Measurements from ENCODE around the gene PCMT1. TPM values are rescaled to one million over a fixed set of nuclear protein-coding genes. Genes with fewer than 3 reads are reported as not detected.
A peak's percentile ranks its signal among the peaks of the same experiment; 100 is the strongest.

The PCMT1 gene
- total and polyA plus RNA-seq, 9 of the 15 experiments (the other 6 are each of a cell fraction or from before 2014, with no cell fraction given): 217 to 541 (median 327) TPM

DNA sequence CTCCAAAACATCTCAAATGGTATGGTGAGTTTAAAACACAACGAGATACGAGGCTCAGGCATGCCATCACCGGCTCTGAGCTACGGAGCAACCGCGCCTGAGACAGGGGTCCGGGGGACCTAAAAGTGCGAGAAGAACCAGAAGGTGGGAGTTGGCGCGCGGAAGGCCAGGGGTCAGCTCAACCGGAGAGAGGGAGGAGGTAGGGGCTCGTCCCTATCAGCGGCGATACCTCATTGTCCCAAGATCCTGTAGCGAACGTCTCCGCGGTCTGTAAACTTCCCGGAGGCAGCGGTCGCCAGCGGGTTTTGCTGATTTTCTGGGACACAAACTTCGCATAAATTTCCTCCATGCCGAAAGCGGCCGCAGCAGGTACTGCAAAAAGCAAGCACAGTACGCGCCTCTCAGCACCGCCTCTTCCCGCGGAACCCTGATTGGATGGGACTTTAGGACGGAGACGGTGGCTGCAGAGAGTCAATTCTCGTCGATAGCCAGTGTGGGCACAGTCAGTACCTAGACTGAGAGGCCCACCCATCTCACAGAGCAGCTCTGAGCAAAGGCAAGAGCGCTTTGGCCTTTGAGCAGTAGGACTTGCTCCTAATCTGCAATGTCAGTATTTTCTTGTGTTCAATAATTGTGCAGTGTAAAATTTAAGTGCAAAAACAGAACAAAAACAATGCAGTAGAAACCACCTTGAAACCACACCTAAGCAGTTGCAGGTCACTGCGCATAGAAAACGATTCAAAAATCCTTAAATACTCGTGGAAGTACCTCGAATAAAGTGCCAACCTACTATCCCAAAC is 3.2 kb upstream of the PCMT1 start, which contains the start of gene NUP43 (continued):
- TF ChIP-seq GABPB1 (CRISPR knock-in tag; IDR thresholded peaks at IDR 0.05) (peak; percentile 72), BDP1 (IDR thresholded peaks at IDR 0.05; ENCODE audit: insufficient read depth, insufficient read length) (no peak), NCOR1 (IDR thresholded peaks at IDR 0.05) (no peak), ZFPM2 (CRISPR knock-in tag; IDR thresholded peaks at IDR 0.05) (no peak), ARID2 (IDR thresholded peaks at IDR 0.05) (peak; percentile 38; the same call in 1 of the 2 replicates), TBL1XR1 (IDR thresholded peaks at IDR 0.05; ENCODE audit: low read length in 2 of 2) (no peak), KLF13 (tag; IDR thresholded peaks at IDR 0.05; ENCODE audit: borderline replicate concordance, low read depth) (no peak), ZNF436 (CRISPR knock-in tag; IDR thresholded peaks at IDR 0.05) (peak; percentile 21; the same call in 1 of the 2 replicates), ZFP1 (CRISPR knock-in tag; IDR thresholded peaks at IDR 0.05) (no peak), PURB (CRISPR knock-in tag; IDR thresholded peaks at IDR 0.05; ENCODE audit: low read depth) (no peak), SRSF9 (IDR thresholded peaks at IDR 0.05; ENCODE audit: borderline replicate concordance, low read depth, low read length) (no peak), SMARCB1 (IDR thresholded peaks at IDR 0.05; ENCODE audit: insufficient read length, low read depth) (no peak), MEF2D (tag; conservative IDR thresholded peaks at IDR 0.05; ENCODE audit: low read depth) (0 out of 2 replicates have a peak, but pooled peaks have one; percentile 24), ZNF274 (IDR thresholded peaks at IDR 0.05; ENCODE audit: borderline replicate concordance, low read depth, low read length) (no peak), ZNF12 (CRISPR knock-in tag; IDR thresholded peaks at IDR 0.05) (peak; percentile 66; the same call in 1 of the 2 replicates), ZKSCAN8 (CRISPR knock-in tag; IDR thresholded peaks at IDR 0.05) (no peak)
- TF ChIP-seq, protein P1, sequence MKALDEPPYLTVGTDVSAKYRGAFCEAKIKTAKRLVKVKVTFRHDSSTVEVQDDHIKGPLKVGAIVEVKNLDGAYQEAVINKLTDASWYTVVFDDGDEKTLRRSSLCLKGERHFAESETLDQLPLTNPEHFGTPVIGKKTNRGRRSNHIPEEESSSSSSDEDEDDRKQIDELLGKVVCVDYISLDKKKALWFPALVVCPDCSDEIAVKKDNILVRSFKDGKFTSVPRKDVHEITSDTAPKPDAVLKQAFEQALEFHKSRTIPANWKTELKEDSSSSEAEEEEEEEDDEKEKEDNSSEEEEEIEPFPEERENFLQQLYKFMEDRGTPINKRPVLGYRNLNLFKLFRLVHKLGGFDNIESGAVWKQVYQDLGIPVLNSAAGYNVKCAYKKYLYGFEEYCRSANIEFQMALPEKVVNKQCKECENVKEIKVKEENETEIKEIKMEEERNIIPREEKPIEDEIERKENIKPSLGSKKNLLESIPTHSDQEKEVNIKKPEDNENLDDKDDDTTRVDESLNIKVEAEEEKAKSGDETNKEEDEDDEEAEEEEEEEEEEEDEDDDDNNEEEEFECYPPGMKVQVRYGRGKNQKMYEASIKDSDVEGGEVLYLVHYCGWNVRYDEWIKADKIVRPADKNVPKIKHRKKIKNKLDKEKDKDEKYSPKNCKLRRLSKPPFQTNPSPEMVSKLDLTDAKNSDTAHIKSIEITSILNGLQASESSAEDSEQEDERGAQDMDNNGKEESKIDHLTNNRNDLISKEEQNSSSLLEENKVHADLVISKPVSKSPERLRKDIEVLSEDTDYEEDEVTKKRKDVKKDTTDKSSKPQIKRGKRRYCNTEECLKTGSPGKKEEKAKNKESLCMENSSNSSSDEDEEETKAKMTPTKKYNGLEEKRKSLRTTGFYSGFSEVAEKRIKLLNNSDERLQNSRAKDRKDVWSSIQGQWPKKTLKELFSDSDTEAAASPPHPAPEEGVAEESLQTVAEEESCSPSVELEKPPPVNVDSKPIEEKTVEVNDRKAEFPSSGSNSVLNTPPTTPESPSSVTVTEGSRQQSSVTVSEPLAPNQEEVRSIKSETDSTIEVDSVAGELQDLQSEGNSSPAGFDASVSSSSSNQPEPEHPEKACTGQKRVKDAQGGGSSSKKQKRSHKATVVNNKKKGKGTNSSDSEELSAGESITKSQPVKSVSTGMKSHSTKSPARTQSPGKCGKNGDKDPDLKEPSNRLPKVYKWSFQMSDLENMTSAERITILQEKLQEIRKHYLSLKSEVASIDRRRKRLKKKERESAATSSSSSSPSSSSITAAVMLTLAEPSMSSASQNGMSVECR (CRISPR knock-in tag; IDR thresholded peaks at IDR 0.05): peak; percentile 66; the same call in 1 of the 2 replicates
- TF ChIP-seq, protein P2, sequence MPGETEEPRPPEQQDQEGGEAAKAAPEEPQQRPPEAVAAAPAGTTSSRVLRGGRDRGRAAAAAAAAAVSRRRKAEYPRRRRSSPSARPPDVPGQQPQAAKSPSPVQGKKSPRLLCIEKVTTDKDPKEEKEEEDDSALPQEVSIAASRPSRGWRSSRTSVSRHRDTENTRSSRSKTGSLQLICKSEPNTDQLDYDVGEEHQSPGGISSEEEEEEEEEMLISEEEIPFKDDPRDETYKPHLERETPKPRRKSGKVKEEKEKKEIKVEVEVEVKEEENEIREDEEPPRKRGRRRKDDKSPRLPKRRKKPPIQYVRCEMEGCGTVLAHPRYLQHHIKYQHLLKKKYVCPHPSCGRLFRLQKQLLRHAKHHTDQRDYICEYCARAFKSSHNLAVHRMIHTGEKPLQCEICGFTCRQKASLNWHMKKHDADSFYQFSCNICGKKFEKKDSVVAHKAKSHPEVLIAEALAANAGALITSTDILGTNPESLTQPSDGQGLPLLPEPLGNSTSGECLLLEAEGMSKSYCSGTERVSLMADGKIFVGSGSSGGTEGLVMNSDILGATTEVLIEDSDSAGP (CRISPR knock-in tag; IDR thresholded peaks at IDR 0.05): no peak
